A673 (cell line): ENCODE measurements around the gene NCOA6. TPM values are rescaled to one million over a fixed set of nuclear protein-coding genes. Genes with fewer than 3 reads are reported as not detected.
"Not testable (repeated sequence)": the region's sequence is repeated elsewhere in the genome, so short reads cannot be mapped to it uniquely, and the experiment has no call there.

Experiments
- BruUV-seq: library from RNA; stranded (reverse); fragments of 400-500 nt; replicated peaks from 2 replicates; lab custom pipeline; 2021; lab: Mats Ljungman, UMichigan
- CTCF ChIA-PET: fragments of 300-600 bp; sonication (Branson Sonifier 250); formaldehyde crosslinking; loops from one replicate; lab custom pipeline; 2022; ENCODE audit warnings: antibody characterized with exemption; lab: Charles Lee
- POLR2A ChIA-PET: fragments of 300-600 bp; sonication (Branson Sonifier 250); formaldehyde crosslinking; loops from one replicate; lab custom pipeline; 2022; ENCODE audit warnings: antibody characterized with exemption; ENCODE audit not compliant: low non-redundant PET; lab: Charles Lee
- DNase-seq: peaks from one replicate; pipeline ENCODE4 v3.0.0-alpha.2; 2015; ENCODE audit warnings: low spot score
- H3K27ac ChIP-seq: fragments of 200-600 bp; sonication (generic); 2 replicates; pipeline ENCODE4 v1.5.1; 2016; ENCODE audit warnings: mixed run types, low read depth, mild to moderate bottlenecking, mixed read lengths, antibody characterized with exemption, low read length; ENCODE audit not compliant: poor library complexity, severe bottlenecking
- H3K27me3 ChIP-seq: fragments of 200-600 bp; sonication (generic); replicated peaks from 2 replicates; pipeline ENCODE4 v1.6.1; 2017; ENCODE audit warnings: mixed run types, low read depth, mild to moderate bottlenecking, mixed read lengths, antibody characterized with exemption, low read length; ENCODE audit not compliant: insufficient read depth, poor library complexity
- H3K36me3 ChIP-seq: fragments of 200-600 bp; sonication (generic); 2 replicates; pipeline ENCODE4 v1.6.1; 2016; ENCODE audit warnings: mixed run types, mild to moderate bottlenecking, mixed read lengths, antibody characterized with exemption, low read length; ENCODE audit not compliant: insufficient read depth, poor library complexity, severe bottlenecking
- H3K4me1 ChIP-seq: fragments of 200-600 bp; sonication (generic); 2 replicates; pipeline ENCODE4 v1.6.1; 2017; ENCODE audit warnings: mixed run types, mild to moderate bottlenecking, mixed read lengths, antibody characterized with exemption, low read length; ENCODE audit not compliant: insufficient read depth, poor library complexity, severe bottlenecking
- H3K4me3 ChIP-seq: fragments of 200-600 bp; sonication (generic); 2 replicates; pipeline ENCODE4 v1.5.1; 2016; ENCODE audit warnings: low read depth, mixed run types, mild to moderate bottlenecking, mixed read lengths, low read length; ENCODE audit not compliant: poor library complexity, severe bottlenecking
- H3K9me3 ChIP-seq: fragments of 200-600 bp; sonication (generic); 2 replicates; pipeline ENCODE4 v1.6.1; 2016; ENCODE audit warnings: mixed run types, low read depth, mild to moderate bottlenecking, mixed read lengths, antibody characterized with exemption, low read length; ENCODE audit not compliant: poor library complexity, severe bottlenecking
- CTCF ChIP-seq: fragments of 300-800, 200-600 bp; sonication (generic); conservative IDR thresholded peaks from 2 replicates; pipeline ENCODE4 v1.5.1; 2017; ENCODE audit warnings: low read depth, mild to moderate bottlenecking, antibody characterized with exemption, low read length, moderate library complexity, mixed read lengths
- EZH2 ChIP-seq: fragments of 200-600 bp; sonication (generic); IDR thresholded peaks from 2 replicates; pipeline ENCODE4 v1.6.1; 2017; ENCODE audit warnings: borderline replicate concordance, low read depth, mild to moderate bottlenecking, mixed read lengths, antibody characterized with exemption, low read length; ENCODE audit not compliant: poor library complexity, severe bottlenecking
- intact Hi-C: fragments of 100-400 bp; cut with micrococcal nuclease; formaldehyde crosslinking; loops from one replicate; pipeline ENCODE4 v1.10.0; 2022; ENCODE audit not compliant: unreplicated experiment
- total RNA-seq: library from RNA; stranded (reverse); gene quantifications from 2 replicates; pipeline ENCODE4 v1.2.3, GENCODE V29; 2021

NCOA6 gene
- total RNA-seq, 1 experiment from 2014 or later: 39.9 TPM

GRCh38 chr20:34808583-34808982 lies 16.9 kb downstream of the NCOA6 start:
- TF ChIP-seq EZH2 (no peak), CTCF (no peak)
- Histone ChIP-seq H3K9me3 (no peaks in the 10 kb centered on the region), H3K27ac (no peak overlapping the region), H3K4me3 (no peak overlapping the region), H3K36me3 (no peaks in the 10 kb centered on the region), H3K4me1 (peaks cover 12% of the 10 kb centered on the region), H3K27me3 (no peaks in the 10 kb centered on the region)
- no TSS peak for BruUV-seq
- no peak for DNase-seq
- CTCF ChIA-PET: no interaction called here
- POLR2A ChIA-PET: interaction anchor here (0.6 kb wide), 1 partner anchor 8 kb away, joined by 3 read pairs; no protein-coding TSS in a partner anchor
- intact Hi-C loops: no loop called here

- peaks cover 12% of the 10 kb centered on the region for H3K4me1 ChIP-seq
- H3K4me3 ChIP-seq, H3K27ac ChIP-seq, H3K27me3 ChIP-seq, intact Hi-C loops, H3K36me3 ChIP-seq, BruUV-seq, H3K9me3 ChIP-seq, DNase-seq: not testable (repeated sequence)
- POLR2A ChIA-PET: interaction anchor here (0.6 kb wide), 2 partner anchors 9 to 17 kb away, joined by 3 to 4 read pairs; partner anchors contain the start of gene NCOA6
- CTCF ChIA-PET: interaction anchor here (0.7 kb wide), 1 partner anchor 271 kb away, joined by 3 read pairs; no protein-coding TSS in a partner anchor
Observed at GRCh38 chr20:34807944-34808465, 17.4 kb downstream of the NCOA6 start.

GRCh38 chr20:34806255-34806654 lies 19.2 kb downstream of the NCOA6 start:
- no TSS peak for BruUV-seq
- Histone ChIP-seq H3K36me3 (no peaks in the 10 kb centered on the region), H3K9me3 (no peaks in the 10 kb centered on the region), H3K27me3 (no peaks in the 10 kb centered on the region), H3K4me3 (no peak overlapping the region), H3K4me1 (peaks cover 6% of the 10 kb centered on the region), H3K27ac (no peak overlapping the region)
- peak; percentile 14 for DNase-seq
- CTCF ChIA-PET: no interaction called here
- POLR2A ChIA-PET: no interaction called here
- intact Hi-C loops: no loop called here
- TF ChIP-seq EZH2: no peak
- no peak for TF ChIP-seq CTCF

GRCh38 chr20:34798871-34799270 lies 26.6 kb downstream of the NCOA6 start:
- CTCF ChIA-PET: no interaction called here
- intact Hi-C loops: no loop called here
- BruUV-seq: no TSS peak

More at GRCh38 chr20:34798871-34799270, 26.6 kb downstream of the NCOA6 start:
- TF ChIP-seq EZH2 (no peak), CTCF (no peak)
- peaks cover 6% of the 10 kb centered on the region for H3K4me1 ChIP-seq
- H3K9me3 ChIP-seq: no peaks in the 10 kb centered on the region
- no peak for DNase-seq
- no peaks in the 10 kb centered on the region for H3K36me3 ChIP-seq
- H3K4me3 ChIP-seq: no peak overlapping the region
- H3K27me3 ChIP-seq: no peaks in the 10 kb centered on the region
- POLR2A ChIA-PET: no interaction called here
- no peak overlapping the region for H3K27ac ChIP-seq
